Upper lobe of left lung (tissue), 4 donors: ENCODE data around the gene DYNLT5.

ENCODE experiments used
- CTCF ChIP-seq, 6 experiments: fragments of 450-650 bp in 4 of 6; fragments of 200-600 bp in 2 of 6; sonication (generic) in 2 of 6; IDR thresholded peaks; one replicate each; pipeline ENCODE4 v1.5.1; 2016 to 2019; ENCODE audit warnings: antibody characterized with exemption in 6 of 6
- POLR2A ChIP-seq, 4 donors: fragments of 450-650 bp; IDR thresholded peaks; one replicate each; pipeline ENCODE4 v1.5.1; 2016 to 2017; ENCODE audit warnings: antibody characterized with exemption in 4 of 4, mild to moderate bottlenecking in 2 of 4

DNA sequence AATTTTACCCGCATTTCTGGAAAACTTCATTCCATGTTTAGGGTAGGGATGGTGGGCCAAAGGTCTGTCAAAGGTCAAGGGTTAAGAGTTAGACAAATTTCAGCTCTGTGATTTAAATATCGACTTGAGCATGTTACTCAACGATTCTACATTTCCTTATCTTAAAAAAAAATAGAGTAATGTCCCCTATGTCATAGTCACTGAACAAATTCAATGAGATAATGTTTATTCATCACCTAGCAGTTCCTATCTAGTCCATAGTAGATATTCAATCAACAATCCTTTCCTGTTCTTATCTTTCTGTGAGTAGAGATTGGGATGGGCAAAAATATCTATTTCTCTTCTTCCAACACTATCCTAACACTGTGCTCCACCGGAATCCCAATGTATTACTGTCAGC lies 1.1 kb upstream of the DYNLT5 start:
- no peak for TF ChIP-seq CTCF (IDR thresholded peaks at IDR 0.05)
- no peak for TF ChIP-seq POLR2A (IDR thresholded peaks at IDR 0.05)
